ENCODE data around the gene PMFBP1. TPM values are rescaled to one million over a fixed set of nuclear protein-coding genes. Genes with fewer than 3 reads are reported as not detected.

PMFBP1 gene
- total RNA-seq, 1 donor from 2014 or later, result not detected

- Histone ChIP-seq H3K27ac (no peak overlapping the region), H3K9me3 (no peaks in the 10 kb centered on the region), H3K27me3 (no peaks in the 10 kb centered on the region), H3K4me3 (no peak overlapping the region), H3K4me1 (no peaks in the 10 kb centered on the region), H3K36me3 (no peaks in the 10 kb centered on the region)
- TF ChIP-seq CTCF (IDR thresholded peaks at IDR 0.05), result no peak
- no peak for DNase-seq (ENCODE audit: low spot score in 2 of 2)
- intact Hi-C loops (cut with DNase I), result no loop called here
These were observed 2.2 kb downstream of the PMFBP1 start for GRCh38 chr16:72169708-72170107.

GRCh38 chr16:72168365-72168764 is 3.6 kb downstream of the PMFBP1 start:
- no peaks in the 10 kb centered on the region for H3K27me3 ChIP-seq
- no peak for TF ChIP-seq CTCF (IDR thresholded peaks at IDR 0.05)
- no peak overlapping the region for H3K4me3 ChIP-seq
- intact Hi-C loops (cut with DNase I), result no loop called here
- no peak overlapping the region for H3K27ac ChIP-seq
- no peaks in the 10 kb centered on the region for H3K9me3 ChIP-seq
- H3K4me1 ChIP-seq, result no peaks in the 10 kb centered on the region
- no peak for DNase-seq (ENCODE audit: low spot score in 2 of 2)
- H3K36me3 ChIP-seq, result no peaks in the 10 kb centered on the region

GRCh38 chr16:72166954-72167561 is 4.9 kb downstream of the PMFBP1 start:
- TF ChIP-seq CTCF (IDR thresholded peaks at IDR 0.05), result no peak
- Histone ChIP-seq H3K4me3 (no peak overlapping the region), H3K4me1 (no peaks in the 10 kb centered on the region), H3K27me3 (no peaks in the 10 kb centered on the region), H3K36me3 (no peaks in the 10 kb centered on the region), H3K9me3 (no peaks in the 10 kb centered on the region), H3K27ac (no peak overlapping the region)
- intact Hi-C loops (cut with DNase I), result no loop called here
- no peak for DNase-seq (ENCODE audit: low spot score in 2 of 2)

GRCh38 chr16:72166151-72166550 is 5.8 kb downstream of the PMFBP1 start:
- H3K9me3 ChIP-seq, result no peaks in the 10 kb centered on the region
- DNase-seq (ENCODE audit: low spot score in 2 of 2), result no peak
- H3K4me1 ChIP-seq, result no peaks in the 10 kb centered on the region
- TF ChIP-seq CTCF (IDR thresholded peaks at IDR 0.05), result no peak
- no peak overlapping the region for H3K27ac ChIP-seq
- intact Hi-C loops (cut with DNase I), result no loop called here
- H3K27me3 ChIP-seq, result no peaks in the 10 kb centered on the region
- no peak overlapping the region for H3K4me3 ChIP-seq
- no peaks in the 10 kb centered on the region for H3K36me3 ChIP-seq

GRCh38 chr16:72164691-72165090 is 7.3 kb downstream of the PMFBP1 start:
- intact Hi-C loops (cut with DNase I), result no loop called here
- no peaks in the 10 kb centered on the region for H3K4me1 ChIP-seq

More at GRCh38 chr16:72164691-72165090, 7.3 kb downstream of the PMFBP1 start:
- Histone ChIP-seq H3K36me3 (no peaks in the 10 kb centered on the region), H3K27ac (no peak overlapping the region), H3K27me3 (no peaks in the 10 kb centered on the region), H3K4me3 (no peak overlapping the region), H3K9me3 (no peaks in the 10 kb centered on the region)
- DNase-seq (ENCODE audit: low spot score in 2 of 2), result no peak
- no peak for TF ChIP-seq CTCF (IDR thresholded peaks at IDR 0.05)

Data from ascending aorta (tissue), 2 donors.